DOHH2 (cell line): ENCODE measurements around the gene PITX2.

Experiments
- H3F3A ChIP-seq: fragments of 200-600 bp; sonication (generic), shearing (Covaris generic); 2 replicates; pipeline ENCODE4 v1.6.0; 2016; ENCODE audit warnings: antibody characterized with exemption, mild to moderate bottlenecking; ENCODE audit not compliant: control insufficient read depth, insufficient read depth
- H3K27ac ChIP-seq: fragments of 200-600 bp; sonication (generic); 2 replicates; pipeline ENCODE4 v1.5.1; 2014; ENCODE audit warnings: low read depth, mild to moderate bottlenecking, low read length, moderate library complexity
- H3K27me3 ChIP-seq: fragments of 200-600 bp; sonication (generic); 2 replicates; pipeline ENCODE4 v1.6.1; 2014; ENCODE audit warnings: mild to moderate bottlenecking, low read length, mixed read lengths; ENCODE audit not compliant: control insufficient read depth
- H3K36me3 ChIP-seq: fragments of 200-600 bp; sonication (generic); 2 replicates; pipeline ENCODE4 v1.6.1; 2014; ENCODE audit warnings: mild to moderate bottlenecking, low read length, moderate library complexity, mixed read lengths; ENCODE audit not compliant: control insufficient read depth
- H3K4me1 ChIP-seq: fragments of 200-600 bp; sonication (generic); 2 replicates; pipeline ENCODE4 v1.6.1; 2014; ENCODE audit warnings: mild to moderate bottlenecking, low read length, mixed read lengths; ENCODE audit not compliant: control insufficient read depth
- H3K4me2 ChIP-seq: fragments of 200-600 bp; sonication (generic); 2 replicates; pipeline ENCODE4 v1.6.0; 2014; ENCODE audit warnings: mild to moderate bottlenecking, low read length, moderate library complexity
- H3K4me3 ChIP-seq: fragments of 200-600 bp; sonication (generic); 2 replicates; pipeline ENCODE4 v1.5.1; 2014; ENCODE audit warnings: mild to moderate bottlenecking, low read length, mixed read lengths
- H3K79me2 ChIP-seq: fragments of 200-600 bp; sonication (generic); 2 replicates; pipeline ENCODE4 v1.6.1; 2014; ENCODE audit warnings: mild to moderate bottlenecking, low read length, mixed read lengths; ENCODE audit not compliant: control insufficient read depth
- H3K9me2 ChIP-seq: fragments of 200-600 bp; sonication (generic); replicated peaks from 2 replicates; pipeline ENCODE4 v1.6.1; 2014; ENCODE audit warnings: mild to moderate bottlenecking, low read length, mixed read lengths; ENCODE audit not compliant: control insufficient read depth
- H3K9me3 ChIP-seq: fragments of 200-600 bp; sonication (generic); 2 replicates; pipeline ENCODE4 v1.6.1; 2014; ENCODE audit warnings: antibody characterized with exemption, low read length, mixed read lengths; ENCODE audit not compliant: control insufficient read depth, insufficient read depth
- H4K20me1 ChIP-seq: fragments of 200-600 bp; sonication (generic); 2 replicates; pipeline ENCODE4 v1.6.0; 2014; ENCODE audit warnings: low read depth, mild to moderate bottlenecking, antibody characterized with exemption, low read length, moderate library complexity; ENCODE audit not compliant: control insufficient read depth, insufficient read depth
- EZH2phosphoT487 ChIP-seq: fragments of 200-600 bp; sonication (generic); IDR thresholded peaks from 2 replicates; pipeline ENCODE4 v1.6.1; 2017; ENCODE audit warnings: borderline replicate concordance, mild to moderate bottlenecking, antibody characterized with exemption, low read length, moderate library complexity, mixed read lengths
- TF ChIP-seq, protein P1 (sequence below): fragments of 200-600 bp; sonication (generic); IDR thresholded peaks from one replicate; pipeline ENCODE4 v1.5.1; 2014; ENCODE audit warnings: antibody characterized with exemption, mild to moderate bottlenecking, low read depth, low read length; ENCODE audit not compliant: poor library complexity, severe bottlenecking

The PITX2 gene

DNA sequence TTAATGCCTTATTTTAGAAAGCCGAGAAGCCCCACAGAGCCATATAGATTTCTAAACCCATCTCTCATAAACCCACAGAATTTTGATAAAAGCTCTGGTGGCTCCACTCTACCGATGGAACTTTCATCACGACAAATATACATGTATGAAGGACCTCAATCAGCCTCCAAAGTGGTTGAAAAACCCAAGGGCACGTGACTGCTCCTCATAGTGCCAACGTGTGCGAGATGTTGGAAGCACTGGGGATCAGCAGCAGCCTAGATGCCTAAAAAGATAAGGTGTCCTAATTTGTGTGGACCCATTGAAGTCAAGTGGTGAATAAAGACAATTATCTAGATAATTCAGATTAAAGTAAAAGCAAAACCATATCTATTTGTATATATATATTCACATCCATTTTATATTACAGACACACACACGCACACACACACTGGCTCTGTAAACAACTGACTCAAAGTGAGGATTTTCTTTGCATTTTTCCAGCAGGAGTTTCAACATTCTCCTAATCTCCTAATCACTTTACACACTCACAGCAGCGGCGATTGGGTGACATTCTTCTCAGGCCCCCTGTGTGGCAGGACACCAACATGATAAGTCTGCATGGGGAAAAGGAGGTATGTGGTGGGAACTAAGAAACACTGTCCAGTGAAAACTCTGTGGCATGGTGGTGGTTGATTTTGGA is 2.8 kb upstream of the PITX2 start:
- Histone ChIP-seq H3K4me3 (no peak overlapping the region), H3K9me2 (no peaks in the 10 kb centered on the region), H3K4me1 (no peaks in the 10 kb centered on the region), H3K4me2 (no peak overlapping the region), H3K27me3 (peaks cover 12% of the 10 kb centered on the region), H3K27ac (no peak overlapping the region), H3K79me2 (no peaks in the 10 kb centered on the region), H4K20me1 (no peaks in the 10 kb centered on the region), H3F3A (no peaks in the 10 kb centered on the region), H3K9me3 (peaks cover 20% of the 10 kb centered on the region), H3K36me3 (no peaks in the 10 kb centered on the region)
- TF ChIP-seq, protein P1, sequence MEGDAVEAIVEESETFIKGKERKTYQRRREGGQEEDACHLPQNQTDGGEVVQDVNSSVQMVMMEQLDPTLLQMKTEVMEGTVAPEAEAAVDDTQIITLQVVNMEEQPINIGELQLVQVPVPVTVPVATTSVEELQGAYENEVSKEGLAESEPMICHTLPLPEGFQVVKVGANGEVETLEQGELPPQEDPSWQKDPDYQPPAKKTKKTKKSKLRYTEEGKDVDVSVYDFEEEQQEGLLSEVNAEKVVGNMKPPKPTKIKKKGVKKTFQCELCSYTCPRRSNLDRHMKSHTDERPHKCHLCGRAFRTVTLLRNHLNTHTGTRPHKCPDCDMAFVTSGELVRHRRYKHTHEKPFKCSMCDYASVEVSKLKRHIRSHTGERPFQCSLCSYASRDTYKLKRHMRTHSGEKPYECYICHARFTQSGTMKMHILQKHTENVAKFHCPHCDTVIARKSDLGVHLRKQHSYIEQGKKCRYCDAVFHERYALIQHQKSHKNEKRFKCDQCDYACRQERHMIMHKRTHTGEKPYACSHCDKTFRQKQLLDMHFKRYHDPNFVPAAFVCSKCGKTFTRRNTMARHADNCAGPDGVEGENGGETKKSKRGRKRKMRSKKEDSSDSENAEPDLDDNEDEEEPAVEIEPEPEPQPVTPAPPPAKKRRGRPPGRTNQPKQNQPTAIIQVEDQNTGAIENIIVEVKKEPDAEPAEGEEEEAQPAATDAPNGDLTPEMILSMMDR, result no peak

DNA sequence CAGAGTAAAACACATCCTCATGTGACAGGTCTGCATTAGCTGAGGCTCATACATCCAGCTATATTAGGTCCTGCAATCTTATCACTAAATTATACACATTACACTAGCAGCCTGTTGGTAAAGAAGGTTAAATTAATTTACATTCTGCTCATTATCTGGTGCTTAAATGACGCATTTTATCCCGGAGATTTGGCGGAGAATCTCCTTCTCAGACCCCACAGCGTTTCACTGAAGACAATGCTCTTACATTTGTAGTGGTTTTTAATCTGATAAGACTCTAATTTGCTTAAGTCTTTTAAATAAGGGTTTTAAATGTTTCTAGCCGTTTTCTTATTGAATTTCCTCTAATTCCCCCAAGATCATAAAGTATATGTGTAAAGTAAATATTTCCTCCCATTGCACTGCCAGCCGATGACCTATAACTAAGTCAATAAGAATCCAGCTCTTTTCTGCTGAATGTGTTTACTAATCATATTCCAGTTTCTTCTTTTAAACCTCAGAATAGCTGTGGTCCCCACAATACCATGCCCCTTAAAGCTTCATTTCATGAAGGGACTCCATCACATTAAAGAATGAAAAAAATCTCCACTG is 2.1 kb upstream of the PITX2 start:
- H3K36me3 ChIP-seq, result no peaks in the 10 kb centered on the region

DNA sequence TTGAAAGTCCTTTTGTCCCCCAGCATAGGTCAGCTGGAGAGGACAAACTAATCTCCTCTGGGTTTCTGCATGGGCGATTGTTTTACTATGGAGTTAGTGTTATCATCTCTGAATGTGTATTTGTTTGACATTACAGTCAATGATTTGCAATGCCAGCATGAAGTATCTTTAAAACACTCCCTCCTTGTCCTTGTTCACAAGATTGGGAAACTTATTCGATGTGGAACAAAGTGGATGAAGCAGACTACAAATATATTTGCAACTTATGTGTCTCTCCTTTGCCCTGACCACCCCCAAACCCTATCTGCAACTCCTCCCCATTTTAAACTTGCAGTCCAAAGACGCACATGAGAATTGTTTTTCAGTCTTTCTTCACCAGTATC is 1.5 kb upstream of the PITX2 start:
- Histone ChIP-seq H3K79me2 (no peaks in the 10 kb centered on the region), H3K9me2 (no peaks in the 10 kb centered on the region), H3K4me1 (no peaks in the 10 kb centered on the region), H3K36me3 (no peaks in the 10 kb centered on the region), H3K4me2 (no peak overlapping the region), H3K27me3 (peaks cover 12% of the 10 kb centered on the region), H3K4me3 (no peak overlapping the region), H4K20me1 (no peaks in the 10 kb centered on the region), H3K9me3 (peaks cover 20% of the 10 kb centered on the region), H3F3A (no peaks in the 10 kb centered on the region), H3K27ac (no peak overlapping the region)
- TF ChIP-seq, protein P1, result no peak
- TF ChIP-seq EZH2phosphoT487, result no peak

More for the DNA sequence above, 2.1 kb upstream of the PITX2 start:
- H3K27ac ChIP-seq, result no peak overlapping the region
- H3K9me3 ChIP-seq, result peaks cover 20% of the 10 kb centered on the region
- no peak overlapping the region for H3K4me3 ChIP-seq
- H3K4me2 ChIP-seq, result no peak overlapping the region
- H4K20me1 ChIP-seq, result no peaks in the 10 kb centered on the region
- no peaks in the 10 kb centered on the region for H3K79me2 ChIP-seq
- no peak for TF ChIP-seq EZH2phosphoT487
- TF ChIP-seq, protein P1, result no peak
- H3K27me3 ChIP-seq, result peaks cover 12% of the 10 kb centered on the region
- H3F3A ChIP-seq, result no peaks in the 10 kb centered on the region
- H3K4me1 ChIP-seq, result no peaks in the 10 kb centered on the region
- no peaks in the 10 kb centered on the region for H3K9me2 ChIP-seq
